ENCODE measurements around the gene SPEF2. TPM values are rescaled to one million over a fixed set of nuclear protein-coding genes. Genes with fewer than 3 reads are reported as not detected.

Gene SPEF2
- total RNA-seq, 1 experiment from 2014 or later: 10.6 TPM

GRCh38 chr5:35634326-35634725 is 16.7 kb downstream of the SPEF2 start:
- BruUV-seq (replicated peaks): no TSS peak
- intact Hi-C loops (cut with micrococcal nuclease; ENCODE audit: unreplicated experiment): no loop called here
- peaks cover 6% of the 10 kb centered on the region for H3K9me2 ChIP-seq (ENCODE audit: insufficient read depth)
- no peak for DNase-seq
- no peaks in the 10 kb centered on the region for H4K20me1 ChIP-seq (ENCODE audit: insufficient read depth)
- no peak overlapping the region for H3K4me3 ChIP-seq
- CTCF ChIA-PET: no interaction called here
- POLR2A ChIA-PET (ENCODE audit: unreplicated experiment): no interaction called here
- H3K9me3 ChIP-seq (ENCODE audit: insufficient read depth, low read depth): peaks cover 8% of the 10 kb centered on the region
- H3F3A ChIP-seq (ENCODE audit: insufficient read depth, low read depth): no peaks in the 10 kb centered on the region
- H3K36me3 ChIP-seq (ENCODE audit: low read depth): no peaks in the 10 kb centered on the region
- H3K27me3 ChIP-seq (ENCODE audit: insufficient read depth, low read depth): no peaks in the 10 kb centered on the region
- TF ChIP-seq CTCF (conservative IDR thresholded peaks at IDR 0.05) (no peak), EZH2 (IDR thresholded peaks at IDR 0.05; ENCODE audit: low read depth) (no peak)
- no peaks in the 10 kb centered on the region for H3K79me2 ChIP-seq (ENCODE audit: low read depth)
- no peak overlapping the region for H3K4me2 ChIP-seq
- H3K27ac ChIP-seq: no peak overlapping the region
- H3K4me1 ChIP-seq (replicated peaks; ENCODE audit: insufficient read depth): no peaks in the 10 kb centered on the region
- no peak overlapping the region for H2AFZ ChIP-seq

- intact Hi-C loops (cut with micrococcal nuclease; ENCODE audit: unreplicated experiment): no loop called here
- TF ChIP-seq CTCF (conservative IDR thresholded peaks at IDR 0.05): no peak
- no peak for TF ChIP-seq EZH2 (IDR thresholded peaks at IDR 0.05; ENCODE audit: low read depth)
- ChIA-PET CTCF (no interaction called here), POLR2A (ENCODE audit: unreplicated experiment) (no interaction called here)
- no peak for DNase-seq
- Histone ChIP-seq H3K27ac (no peak overlapping the region), H4K20me1 (ENCODE audit: insufficient read depth) (no peaks in the 10 kb centered on the region), H3K79me2 (ENCODE audit: low read depth) (no peaks in the 10 kb centered on the region), H3K4me1 (replicated peaks; ENCODE audit: insufficient read depth) (no peaks in the 10 kb centered on the region), H2AFZ (no peak overlapping the region), H3K36me3 (ENCODE audit: low read depth) (no peaks in the 10 kb centered on the region), H3K4me2 (no peak overlapping the region), H3K27me3 (ENCODE audit: insufficient read depth, low read depth) (no peaks in the 10 kb centered on the region), H3K9me3 (ENCODE audit: insufficient read depth, low read depth) (no peaks in the 10 kb centered on the region), H3K4me3 (no peak overlapping the region), H3K9me2 (ENCODE audit: insufficient read depth) (peaks cover 5% of the 10 kb centered on the region), H3F3A (ENCODE audit: insufficient read depth, low read depth) (no peaks in the 10 kb centered on the region)
- BruUV-seq (replicated peaks): no TSS peak
These were observed 23.0 kb downstream of the SPEF2 start for GRCh38 chr5:35640623-35641022.

- DNase-seq: no peak
- Histone ChIP-seq H3F3A (ENCODE audit: insufficient read depth, low read depth) (no peaks in the 10 kb centered on the region), H3K9me3 (ENCODE audit: insufficient read depth, low read depth) (no peaks in the 10 kb centered on the region), H3K36me3 (ENCODE audit: low read depth) (no peaks in the 10 kb centered on the region), H3K4me3 (no peak overlapping the region), H4K20me1 (ENCODE audit: insufficient read depth) (no peaks in the 10 kb centered on the region), H3K9me2 (ENCODE audit: insufficient read depth) (peaks cover 5% of the 10 kb centered on the region; the same call in 1 of the 2 replicates), H3K27ac (no peak overlapping the region), H3K4me1 (replicated peaks; ENCODE audit: insufficient read depth) (no peaks in the 10 kb centered on the region), H3K27me3 (ENCODE audit: insufficient read depth, low read depth) (no peaks in the 10 kb centered on the region), H2AFZ (no peak overlapping the region), H3K4me2 (no peak overlapping the region), H3K79me2 (ENCODE audit: low read depth) (no peaks in the 10 kb centered on the region)
- intact Hi-C loops (cut with micrococcal nuclease; ENCODE audit: unreplicated experiment): no loop called here
- no TSS peak for BruUV-seq (replicated peaks)
- CTCF ChIA-PET: no interaction called here
- POLR2A ChIA-PET (ENCODE audit: unreplicated experiment): no interaction called here
- TF ChIP-seq CTCF (conservative IDR thresholded peaks at IDR 0.05): no peak; the same call in 1 of the 2 replicates
- TF ChIP-seq EZH2 (IDR thresholded peaks at IDR 0.05; ENCODE audit: low read depth): no peak
These were observed 26.9 kb downstream of the SPEF2 start for GRCh38 chr5:35644543-35644942.
